HUDEP-2 (cell line): ENCODE results near the gene ULK2.

Experiments
- DNase-seq, 76 experiments: peaks; one replicate each; lab custom pipeline; 2025; ENCODE audit not compliant: unreplicated experiment in 76 of 76; lab: John Stamatoyannopoulos, UW

Gene ULK2

GRCh38 chr17:19750020-19750572 is 117.6 kb downstream of the ULK2 start:
- no peak for DNase-seq

- no peak for DNase-seq
These were observed 118.9 kb downstream of the ULK2 start for GRCh38 chr17:19748807-19749193.

- DNase-seq, result no peak
These were observed 119.6 kb downstream of the ULK2 start, which contains the start of gene ALDH3A1 for GRCh38 chr17:19747829-19748806. ALDH3A1 (minus strand) TSS chr17:19748298; CDS start chr17:19745129, 3,169 bp downstream.

- no peak for DNase-seq
These were observed 120.5 kb downstream of the ULK2 start for GRCh38 chr17:19747159-19747719.

- DNase-seq, result no peak
These were observed 121.2 kb downstream of the ULK2 start for GRCh38 chr17:19746517-19746916.

- DNase-seq, result peak in 54 of 76 experiments; percentile 6 to 74 (median 48)
These were observed 122.6 kb downstream of the ULK2 start for GRCh38 chr17:19744922-19745757.

GRCh38 chr17:19744492-19744891 is 123.2 kb downstream of the ULK2 start:
- DNase-seq, result no peak

GRCh38 chr17:19743101-19744100 is 124.3 kb downstream of the ULK2 start:
- no peak for DNase-seq

- no peak for DNase-seq
These were observed 125.2 kb downstream of the ULK2 start for GRCh38 chr17:19742495-19742894.

GRCh38 chr17:19741832-19742457 is 125.8 kb downstream of the ULK2 start:
- no peak for DNase-seq

GRCh38 chr17:19740933-19741332 is 126.8 kb downstream of the ULK2 start:
- DNase-seq, result no peak

- DNase-seq, result no peak
These were observed 128.2 kb downstream of the ULK2 start for GRCh38 chr17:19739241-19740201.

- no peak for DNase-seq
These were observed 129.0 kb downstream of the ULK2 start for GRCh38 chr17:19738757-19739156.

- DNase-seq, result no peak
These were observed 129.7 kb downstream of the ULK2 start for GRCh38 chr17:19738073-19738449.

GRCh38 chr17:19737305-19738072 is 130.2 kb downstream of the ULK2 start:
- no peak for DNase-seq

- no peak for DNase-seq
These were observed 131.7 kb downstream of the ULK2 start for GRCh38 chr17:19736071-19736470.

GRCh38 chr17:19733953-19734526 is 133.7 kb downstream of the ULK2 start:
- DNase-seq, result no peak
